Embryonic facial prominence (tissue), 1 donor: ENCODE results near the gene FRMPD2.
"Not testable (repeated sequence)": the region's sequence is repeated elsewhere in the genome, so short reads cannot be mapped to it uniquely, and the experiment has no call there.

Source experiments
- DNase-seq: peaks from one replicate; pipeline ENCODE4 v3.0.0-alpha.2; 2016; ENCODE audit errors: extremely low spot score

The FRMPD2 gene

DNA sequence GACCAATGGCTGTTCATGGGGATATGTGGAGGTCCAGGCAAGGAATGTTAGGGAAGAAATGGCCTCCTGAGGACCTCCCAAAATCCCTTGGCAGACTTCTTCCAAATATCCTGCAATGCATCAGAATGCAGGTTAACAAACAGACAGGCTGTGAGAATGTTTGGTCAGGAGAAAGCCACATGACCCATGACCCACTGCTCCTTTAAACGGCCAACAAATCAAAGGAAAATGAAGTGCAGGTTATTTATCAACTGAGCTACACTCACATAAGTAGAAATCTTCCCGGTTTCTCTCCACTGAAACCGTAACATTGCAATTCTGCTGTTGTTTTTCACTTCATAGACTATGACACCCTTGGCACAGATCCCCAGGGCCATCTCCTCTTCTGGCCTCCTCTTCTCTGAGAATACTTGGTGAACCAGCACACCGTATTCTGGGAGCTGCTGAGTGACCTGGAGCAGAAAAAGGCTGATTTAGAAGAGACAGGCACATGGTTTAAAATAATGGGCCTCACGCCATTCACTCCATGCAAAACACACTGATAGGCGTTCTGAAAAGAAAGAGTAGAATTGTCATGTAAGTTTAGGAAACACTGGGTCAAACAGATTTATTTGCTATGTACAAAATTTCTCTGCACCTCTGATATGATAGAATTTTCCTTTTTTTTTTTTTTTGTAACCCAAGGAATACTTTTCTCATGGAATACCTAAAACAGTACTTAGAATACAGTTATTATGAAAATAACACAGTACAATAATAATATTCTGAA, 67.8 kb downstream of the FRMPD2 start:
- DNase-seq: no peak

DNA sequence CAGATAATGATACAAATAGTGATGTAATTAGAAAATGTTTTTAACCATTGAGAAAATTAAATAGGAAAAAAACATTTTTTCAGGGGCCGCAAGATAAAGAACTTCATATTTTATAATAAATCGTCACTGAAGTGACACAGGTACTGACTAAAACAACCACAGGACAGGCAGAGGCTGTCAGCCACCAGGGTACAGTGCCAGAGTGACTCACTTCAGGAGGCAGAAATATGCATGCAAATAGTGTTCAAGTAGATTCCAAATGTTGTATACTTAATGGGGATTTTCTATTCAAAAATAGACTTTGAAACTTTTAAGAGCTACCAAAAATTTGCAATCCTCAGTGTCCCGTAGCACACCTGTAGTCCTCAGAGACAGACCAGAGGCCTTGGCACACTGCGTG, 68.6 kb downstream of the FRMPD2 start:
- DNase-seq: no peak

DNA sequence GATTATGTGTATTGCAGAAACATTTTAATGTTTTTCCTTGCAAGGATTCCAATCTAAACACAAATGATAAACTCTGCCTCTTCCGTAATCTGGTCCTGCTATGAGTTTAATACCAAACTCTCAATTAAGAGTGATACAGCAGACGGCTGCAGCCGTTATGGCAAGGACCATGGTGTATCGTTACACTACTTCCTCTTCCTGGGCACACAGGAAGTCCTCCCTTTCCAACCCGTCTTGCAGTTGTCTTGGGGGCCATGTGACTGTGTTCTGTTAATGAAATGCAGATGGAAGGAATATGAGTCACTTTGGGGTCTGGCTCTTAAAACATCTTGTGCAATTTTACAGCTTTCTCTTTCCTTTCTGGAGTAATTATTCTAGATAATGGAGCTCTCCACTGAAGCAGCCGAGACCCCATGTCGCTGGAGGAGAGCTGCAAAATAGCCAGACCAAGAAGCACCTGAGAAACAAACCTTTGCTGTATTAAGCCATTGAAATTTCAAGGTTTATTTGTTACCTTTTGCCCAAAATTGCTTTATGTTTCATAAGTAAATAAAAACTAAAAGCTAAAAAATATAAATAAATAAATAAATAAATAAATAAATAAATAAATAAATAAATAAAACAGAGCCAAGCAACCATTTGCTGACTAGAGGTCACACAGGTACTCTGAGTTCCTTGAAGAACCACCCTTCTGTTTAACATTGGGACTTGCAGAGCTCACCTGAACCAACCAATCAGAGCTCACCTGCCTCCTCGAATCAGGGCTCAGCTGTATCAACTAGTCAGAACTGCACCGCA, 74.7 kb downstream of the FRMPD2 start:
- no peak for DNase-seq

DNA sequence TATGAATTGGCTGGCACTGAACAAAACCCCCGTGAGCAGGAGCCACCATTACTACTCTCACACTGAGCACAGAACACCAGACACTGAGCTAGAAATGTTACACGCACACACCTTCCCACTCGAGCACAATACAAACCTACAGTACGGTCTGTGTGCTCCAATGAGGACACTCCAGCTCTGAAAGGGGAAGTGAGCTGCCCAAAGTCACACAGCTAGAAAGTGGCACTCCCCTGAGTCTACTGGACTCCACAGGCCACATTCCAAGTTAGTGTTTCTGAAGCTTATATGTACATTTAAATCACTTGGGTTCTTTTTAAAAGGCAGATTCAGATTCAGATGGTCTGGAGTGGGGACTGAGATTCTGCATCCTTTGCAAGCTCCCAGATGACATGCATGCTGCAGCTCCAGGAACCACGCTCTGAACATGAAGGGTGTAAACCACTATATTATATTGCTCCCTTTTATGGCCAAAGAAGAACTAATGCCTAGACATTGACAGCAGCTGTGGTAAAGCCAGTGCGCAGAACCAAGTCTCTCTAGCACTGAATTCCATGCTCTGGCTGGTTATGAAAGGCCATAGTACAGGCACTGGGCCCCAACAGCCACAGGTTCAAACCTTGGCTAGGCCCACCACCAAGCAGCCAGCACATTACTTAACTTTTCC, 77.1 kb downstream of the FRMPD2 start:
- DNase-seq: no peak

DNA sequence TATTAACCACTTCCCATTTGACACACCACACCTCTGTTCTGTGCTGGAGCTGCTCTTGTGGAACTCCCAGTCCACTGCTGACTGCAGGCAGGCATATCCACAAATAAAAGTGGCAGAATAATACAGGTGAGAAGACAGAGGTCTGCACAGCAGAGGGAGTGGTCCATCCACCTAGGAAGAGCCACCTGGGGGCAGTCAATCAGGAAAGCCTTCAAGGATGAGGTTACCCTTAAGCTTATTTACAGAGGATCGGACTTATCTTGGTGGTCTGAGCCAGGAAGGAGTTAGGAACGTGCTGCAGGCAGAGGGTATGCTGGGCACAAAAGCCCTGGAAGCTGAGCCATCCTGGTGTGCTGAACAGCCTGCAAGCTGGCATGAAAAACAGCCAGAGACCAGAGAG, 78.7 kb downstream of the FRMPD2 start:
- no peak for DNase-seq

DNA sequence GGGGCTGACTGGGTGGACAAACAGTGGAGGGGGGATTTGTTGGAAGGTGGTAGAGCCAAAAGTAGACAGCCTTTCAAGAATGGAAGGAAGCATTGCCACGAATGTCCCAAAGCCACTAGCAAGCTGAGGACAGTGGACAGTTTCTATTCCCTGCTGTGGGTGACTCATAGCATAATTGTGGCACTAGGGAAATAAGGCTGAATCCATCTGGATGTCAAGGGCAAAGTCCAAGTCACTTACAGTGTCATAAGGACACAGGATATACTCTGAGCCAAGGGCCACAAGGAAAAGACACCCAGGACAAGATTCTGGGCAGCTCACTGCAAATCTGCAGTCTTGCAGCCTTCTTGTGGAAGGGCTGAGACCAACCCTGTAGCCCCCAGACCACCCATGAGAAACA, 79.7 kb downstream of the FRMPD2 start:
- DNase-seq: no peak

DNA sequence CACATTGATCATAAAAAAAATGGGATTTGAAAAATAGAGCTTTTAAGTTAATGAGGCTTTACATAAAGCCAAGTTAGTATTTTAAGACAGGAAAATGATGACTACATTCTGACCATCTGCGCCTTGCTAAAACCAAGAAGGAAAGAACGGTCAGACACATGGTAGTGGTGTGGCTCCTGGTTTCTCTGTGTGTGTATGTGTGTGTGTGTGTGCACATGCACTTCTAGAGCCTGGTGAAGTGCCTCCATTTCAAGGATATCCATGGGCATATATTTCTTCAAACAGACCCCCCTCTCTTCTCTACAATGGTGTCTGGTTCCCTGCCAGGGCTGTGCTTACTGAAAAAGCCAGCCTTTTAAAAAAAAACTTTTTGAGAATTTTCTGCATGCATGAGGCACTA, 80.9 kb downstream of the FRMPD2 start:
- DNase-seq: no peak

DNA sequence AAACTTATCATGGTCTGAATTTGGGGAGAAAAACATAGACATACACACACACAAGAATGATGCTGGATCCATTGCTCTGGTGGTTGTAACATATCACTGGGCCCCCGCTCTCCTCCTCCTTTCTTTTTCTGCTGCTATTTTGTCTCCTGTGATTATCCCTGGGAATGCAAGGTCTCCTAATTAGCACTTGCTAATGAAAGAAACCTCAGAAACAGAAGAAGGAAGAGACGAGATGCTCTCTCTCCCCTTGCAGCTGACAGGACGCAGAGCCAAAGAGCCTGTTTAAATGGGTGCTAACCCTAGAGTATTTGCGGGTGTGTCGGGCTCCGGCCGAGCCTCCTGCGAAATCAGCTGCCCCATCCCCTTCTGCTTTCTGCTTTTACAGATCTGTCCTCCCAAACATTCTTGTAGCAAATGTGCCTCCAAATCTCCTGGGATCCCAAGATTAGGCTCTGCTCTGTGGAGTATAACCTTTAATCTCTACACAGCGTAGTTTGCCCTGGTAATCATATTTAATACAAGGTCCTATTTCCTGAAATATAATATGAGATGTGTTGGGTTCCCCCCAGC, 81.5 kb downstream of the FRMPD2 start:
- DNase-seq: no peak

DNA sequence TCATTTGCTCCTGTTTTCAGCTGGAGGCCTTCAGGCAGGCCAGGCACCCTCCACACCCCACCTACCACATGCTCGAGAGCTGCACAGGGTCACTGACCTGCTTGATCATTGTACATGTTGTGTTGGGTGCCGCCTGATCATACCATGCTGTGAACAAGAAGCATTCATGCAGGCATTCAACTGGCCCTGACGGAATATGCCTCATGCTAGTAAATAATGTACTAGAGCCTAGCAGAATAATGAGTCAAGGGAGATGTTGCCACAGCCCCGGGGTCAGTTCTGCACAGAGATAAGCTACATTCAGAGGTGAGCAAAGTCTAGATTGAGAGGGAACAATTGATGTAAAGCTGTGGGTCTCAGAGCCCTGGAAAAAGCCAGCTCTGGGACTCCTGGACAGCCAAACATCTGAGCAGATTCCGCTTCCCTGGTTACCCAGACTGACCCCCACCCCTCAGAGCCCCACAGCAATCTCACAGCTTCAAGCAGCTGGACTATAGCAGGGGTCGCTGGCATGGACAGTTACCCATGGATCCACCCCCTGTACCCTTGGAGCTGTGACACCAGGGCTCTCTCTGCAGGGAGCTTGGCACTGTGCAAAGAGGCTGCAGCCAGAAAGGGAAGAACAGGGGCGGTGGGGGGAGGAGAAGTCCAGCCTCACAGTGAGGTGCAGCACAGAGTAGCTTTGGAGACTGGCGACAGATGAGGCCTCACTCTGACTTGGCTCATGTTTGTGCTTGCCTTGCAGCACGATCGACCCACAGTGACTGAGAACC, 86.6 kb downstream of the FRMPD2 start:
- DNase-seq: no peak

DNA sequence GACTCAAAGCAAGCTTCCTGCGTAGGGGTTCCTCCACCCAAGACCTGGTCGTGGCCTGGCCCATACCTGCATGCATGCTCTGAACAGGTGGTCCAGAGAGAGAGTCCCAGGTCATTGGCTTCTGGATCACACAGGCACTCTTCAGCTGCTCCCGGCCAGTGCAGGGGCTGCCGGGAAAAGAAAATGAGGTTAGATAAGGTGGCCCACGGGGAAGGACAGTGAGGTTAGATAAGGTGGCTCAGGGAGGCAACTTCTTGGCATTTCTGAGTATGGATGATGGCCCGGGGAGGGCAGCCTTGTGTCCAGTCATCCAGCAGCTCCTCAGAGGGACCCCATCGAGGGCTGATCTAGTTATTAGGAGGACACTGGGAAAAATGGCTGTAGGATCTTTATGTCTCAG, 87.4 kb downstream of the FRMPD2 start:
- no peak for DNase-seq

DNA sequence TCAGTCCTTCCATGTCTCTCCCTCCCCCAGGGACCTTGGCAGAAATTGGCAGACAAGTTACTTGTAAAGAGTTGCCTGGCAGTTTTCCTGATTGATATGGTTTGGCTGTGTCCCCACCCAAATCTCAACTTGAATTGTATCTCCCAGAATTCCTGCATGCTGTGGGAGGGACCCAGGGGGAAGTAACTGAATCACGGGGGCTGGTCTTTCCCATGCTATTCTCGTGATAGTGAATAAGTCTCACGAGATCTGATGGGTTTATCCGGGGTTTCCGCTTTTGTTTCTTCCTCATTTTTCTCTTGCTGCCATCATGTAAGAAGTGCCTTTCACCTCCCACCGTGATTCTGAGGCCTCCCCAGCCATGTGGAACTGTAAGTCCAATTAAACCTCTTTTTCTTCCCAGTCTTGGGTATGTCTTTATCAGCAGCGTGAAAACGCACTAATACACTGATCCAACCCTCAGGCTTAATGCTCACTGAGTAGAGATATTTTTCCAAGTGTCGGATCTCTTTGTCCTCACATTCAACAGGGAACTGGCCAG, 88.2 kb downstream of the FRMPD2 start:
- DNase-seq: not testable (repeated sequence)

DNA sequence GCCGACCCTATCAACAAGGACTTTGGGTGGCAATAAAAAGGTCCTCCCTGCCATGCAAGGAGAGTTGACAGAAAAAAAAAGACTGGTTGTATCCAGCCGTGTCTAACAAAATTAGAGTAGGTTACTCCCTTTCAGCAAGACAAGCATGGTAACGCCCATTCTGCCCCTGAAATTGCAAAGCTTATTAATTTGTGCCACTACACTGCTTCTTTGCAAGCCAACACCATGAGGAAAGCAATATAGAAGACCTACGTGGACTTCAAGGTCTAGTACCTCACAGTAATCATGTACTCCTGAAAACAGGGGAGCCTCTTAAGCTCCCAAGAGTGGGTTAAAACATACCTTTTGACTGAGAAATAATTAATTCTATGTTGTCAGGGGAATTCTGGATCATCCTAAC, 90.3 kb downstream of the FRMPD2 start:
- DNase-seq: no peak

DNA sequence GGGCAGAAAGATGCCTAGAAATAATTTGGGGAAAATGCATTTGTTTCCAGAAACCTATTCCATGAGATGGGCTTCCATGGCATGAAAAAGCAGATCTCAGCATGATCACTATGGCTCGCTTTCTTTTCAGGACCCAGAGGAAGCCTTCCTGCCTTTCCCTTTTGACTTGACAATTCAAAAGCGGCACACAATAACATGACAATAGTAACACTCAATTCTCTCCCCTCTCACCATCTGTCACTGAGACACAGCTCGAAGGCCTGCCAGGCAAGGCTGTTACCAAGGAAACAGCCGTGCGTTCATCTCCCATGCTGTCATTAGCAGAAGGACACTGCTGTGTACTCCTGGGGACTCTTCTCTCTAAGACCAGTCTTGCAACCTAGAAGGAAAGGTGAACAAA, 101.8 kb downstream of the FRMPD2 start:
- DNase-seq: not testable (repeated sequence)

DNA sequence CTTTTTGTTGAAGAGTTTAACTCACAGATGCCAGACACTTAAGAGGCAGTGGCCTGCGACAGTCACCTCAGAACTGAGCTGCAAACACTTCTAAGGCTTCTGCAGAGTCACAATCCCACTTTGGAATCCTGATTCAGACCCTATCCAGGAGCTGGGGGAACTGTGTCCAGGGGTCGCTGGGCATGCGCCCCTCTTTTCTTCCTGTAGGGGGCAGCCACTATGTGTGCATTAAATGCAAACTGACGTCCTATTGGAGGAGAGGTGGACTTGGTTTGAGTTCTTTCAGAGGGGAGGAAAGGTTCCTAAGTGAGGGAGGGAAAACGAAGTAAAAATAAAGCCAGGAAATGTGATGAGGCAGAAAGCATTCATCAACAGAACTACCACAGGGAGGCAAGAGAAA, 113.8 kb downstream of the FRMPD2 start:
- DNase-seq: not testable (repeated sequence)

DNA sequence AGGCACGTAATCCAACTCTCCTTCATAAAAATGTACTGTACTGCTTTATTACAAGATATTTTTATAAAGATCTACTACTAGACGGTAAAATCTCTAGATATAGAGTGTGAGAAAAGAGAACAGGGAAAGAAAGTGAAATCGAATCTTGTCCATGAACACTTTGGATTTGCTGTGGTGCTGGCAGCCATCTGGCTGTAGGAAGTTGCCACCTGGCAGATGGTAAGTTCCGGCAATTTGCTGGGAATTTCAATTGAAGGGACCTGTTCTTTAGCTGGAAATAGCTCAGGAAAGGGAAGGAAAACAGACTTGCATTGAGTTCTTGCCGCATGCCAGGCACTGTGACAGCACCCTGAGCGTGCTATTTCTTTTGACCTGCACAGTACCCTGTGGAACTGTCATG, 114.3 kb downstream of the FRMPD2 start:
- DNase-seq: not testable (repeated sequence)

DNA sequence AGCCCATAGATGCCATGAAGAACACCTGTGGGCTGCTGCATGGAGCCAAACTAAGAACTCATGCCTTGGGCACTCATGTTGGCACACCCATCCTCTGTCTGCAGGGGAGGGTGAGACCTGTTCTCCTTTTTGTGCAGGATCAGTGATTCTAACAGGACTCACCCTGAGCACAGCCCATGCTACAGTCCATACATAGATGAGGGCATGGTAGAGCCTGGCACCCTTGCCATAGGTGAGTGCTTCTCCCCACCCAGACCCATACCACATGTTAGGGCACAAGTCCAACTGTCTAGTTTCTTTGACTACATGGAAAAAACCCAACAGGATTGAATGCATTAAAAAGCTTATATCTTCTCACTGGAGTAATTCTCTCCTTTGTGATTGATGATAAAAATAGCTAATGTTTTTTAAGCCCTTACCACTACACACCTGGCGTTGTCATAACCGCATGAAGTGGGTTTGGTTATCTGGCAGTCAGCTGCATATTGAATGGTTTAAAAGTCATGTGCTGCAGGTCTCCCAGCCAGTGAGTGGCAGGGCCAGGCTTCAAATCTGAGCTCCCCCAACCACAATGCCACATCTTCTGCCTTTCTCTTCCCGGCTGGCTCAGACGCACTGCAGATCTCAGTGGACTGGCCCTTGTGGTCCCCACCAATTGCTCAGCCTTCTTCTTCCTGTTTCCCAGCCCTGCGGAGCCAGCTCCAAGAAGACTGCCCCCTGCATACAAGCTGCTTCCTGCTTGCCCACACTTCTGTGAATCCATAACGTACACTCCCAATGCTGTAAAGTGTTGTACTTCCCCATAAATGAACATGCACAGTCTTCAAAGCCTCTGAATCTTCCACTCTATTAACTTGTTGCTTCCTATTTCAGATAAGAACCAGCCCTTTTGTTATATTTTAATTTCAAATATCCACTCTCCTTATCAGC, 120.0 kb downstream of the FRMPD2 start:
- DNase-seq: not testable (repeated sequence)

DNA sequence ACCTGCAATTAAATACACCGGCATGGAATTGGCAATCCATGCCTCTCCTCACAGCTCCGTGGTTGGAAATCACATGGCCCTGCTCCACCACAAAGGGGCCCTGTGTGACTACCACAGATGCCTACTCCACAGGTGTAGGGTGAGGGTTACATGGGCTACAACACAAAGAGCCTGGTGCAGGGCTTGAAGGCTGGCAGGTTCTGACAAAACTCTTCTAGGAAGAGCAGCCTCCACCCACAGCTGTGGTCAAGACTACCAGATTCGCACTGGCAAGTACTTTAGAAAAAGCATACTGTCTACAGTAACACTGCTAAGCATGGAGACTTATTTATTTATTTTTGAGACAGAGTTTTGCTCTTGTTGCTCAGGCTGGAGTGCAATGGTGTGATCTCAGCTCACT, 126.9 kb downstream of the FRMPD2 start:
- not testable (repeated sequence) for DNase-seq

DNA sequence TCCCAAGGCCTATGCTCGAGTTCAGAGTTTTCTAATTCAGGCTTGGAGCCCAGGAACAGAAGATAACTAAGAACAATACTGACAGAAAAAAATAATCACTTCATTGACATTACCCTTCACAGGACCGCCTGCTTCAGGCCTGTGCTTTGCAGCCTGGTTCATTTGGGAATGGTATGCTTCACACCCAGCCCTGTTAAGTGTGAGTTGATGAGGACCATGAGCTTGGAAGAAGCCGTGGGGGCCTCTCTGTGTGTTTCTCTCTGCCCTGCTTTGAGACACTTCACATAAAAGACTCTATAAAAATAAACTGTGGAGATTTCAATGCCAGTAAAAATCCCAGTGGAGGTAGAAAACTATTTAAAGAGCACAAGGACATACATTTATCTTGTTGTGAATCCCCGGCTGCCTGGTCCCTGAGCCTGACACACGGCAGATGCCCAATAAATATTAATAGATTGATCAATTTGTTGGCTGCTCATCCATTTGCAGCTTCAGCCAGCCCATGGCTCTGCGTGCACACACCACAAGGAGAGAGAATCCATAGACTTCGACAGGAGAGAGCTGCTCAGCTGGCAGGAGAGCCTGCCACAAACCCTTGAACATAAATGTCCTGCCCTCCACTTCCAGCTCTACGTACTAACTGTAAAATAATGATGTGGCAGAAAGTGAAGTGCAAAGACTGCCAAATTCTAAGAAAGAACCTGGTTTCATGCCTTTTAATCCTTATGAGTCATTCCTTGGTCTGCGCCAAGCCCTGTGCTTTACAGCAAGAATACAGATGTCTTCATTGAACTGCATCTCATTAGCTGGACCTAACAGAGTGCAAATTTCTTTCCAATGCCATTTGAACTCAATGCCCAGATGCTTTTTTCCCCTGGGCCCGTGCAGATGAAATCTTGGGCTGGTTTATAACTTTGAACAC, 130.5 kb downstream of the FRMPD2 start:
- DNase-seq: not testable (repeated sequence)

DNA sequence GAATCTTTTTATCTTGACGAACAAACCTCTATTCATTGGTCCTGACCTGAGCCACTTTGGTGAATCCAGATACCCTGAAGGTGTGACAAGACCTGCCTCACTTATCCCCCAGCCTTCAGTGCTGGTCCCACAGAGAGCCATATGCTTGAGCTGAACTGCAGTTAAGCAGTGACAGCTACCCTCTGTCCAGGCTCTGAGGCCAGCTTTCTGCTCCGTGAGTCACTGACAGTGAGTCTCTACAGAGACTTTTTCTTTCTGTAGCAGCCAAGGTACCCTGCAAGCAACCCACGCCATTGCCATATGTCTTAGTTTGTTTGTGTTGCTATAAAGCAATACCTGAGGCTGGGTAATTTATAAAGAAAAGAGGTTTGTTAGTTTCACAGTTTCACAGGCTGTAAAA, 133.5 kb downstream of the FRMPD2 start:
- DNase-seq: not testable (repeated sequence)
